ENCODE data around the gene GDI1.

The GDI1 gene

DNA sequence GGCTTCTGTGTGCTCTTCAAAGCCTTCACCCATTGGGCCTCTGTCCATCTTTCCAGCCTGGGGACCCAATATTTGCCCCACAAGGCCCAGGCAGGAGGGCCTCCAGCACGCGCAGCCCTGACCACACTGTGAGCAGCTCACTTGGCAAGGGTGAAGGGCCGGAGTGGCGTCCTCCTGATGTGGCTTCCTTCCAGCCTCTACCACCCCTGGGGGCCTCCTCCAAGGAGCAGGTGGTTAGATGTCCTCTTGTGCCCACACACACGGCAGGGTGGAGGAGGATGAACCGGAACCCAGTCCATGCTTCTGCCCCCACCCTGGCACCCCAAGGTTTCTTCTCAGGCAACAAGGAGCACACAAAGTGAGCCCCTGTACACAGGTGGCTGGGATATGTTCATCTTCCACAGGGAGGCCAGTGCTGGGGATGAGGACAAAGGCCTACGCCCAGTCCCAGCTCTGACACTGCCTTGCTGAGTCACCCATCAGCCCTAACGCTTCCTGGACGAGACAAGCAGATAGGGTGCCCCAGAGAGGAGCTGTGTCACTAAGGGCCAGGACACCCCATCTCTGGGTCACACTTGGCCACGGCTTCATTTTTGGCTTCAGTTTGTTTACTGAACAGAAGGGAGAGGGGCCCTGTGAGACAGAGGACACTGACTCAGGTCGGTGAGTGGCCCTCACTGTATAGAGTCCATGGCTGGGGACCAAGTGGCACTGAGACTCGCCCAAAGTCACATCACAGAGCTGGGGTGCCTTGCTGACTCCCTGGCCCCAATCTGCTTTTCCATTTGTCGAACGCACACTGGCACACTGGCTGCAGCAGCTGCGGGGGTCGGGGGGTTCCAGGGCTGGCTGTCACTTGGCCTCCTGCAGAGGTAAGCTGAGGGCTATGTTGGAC is 47.5 kb downstream of the GDI1 start:
- no peak for DNase-seq

- DNase-seq: no peak
These were observed 48.4 kb downstream of the GDI1 start for GRCh38 chrX:154485150-154486051.

GRCh38 chrX:154486052-154486395 is 49.1 kb downstream of the GDI1 start:
- DNase-seq: peak; percentile 22

DNA sequence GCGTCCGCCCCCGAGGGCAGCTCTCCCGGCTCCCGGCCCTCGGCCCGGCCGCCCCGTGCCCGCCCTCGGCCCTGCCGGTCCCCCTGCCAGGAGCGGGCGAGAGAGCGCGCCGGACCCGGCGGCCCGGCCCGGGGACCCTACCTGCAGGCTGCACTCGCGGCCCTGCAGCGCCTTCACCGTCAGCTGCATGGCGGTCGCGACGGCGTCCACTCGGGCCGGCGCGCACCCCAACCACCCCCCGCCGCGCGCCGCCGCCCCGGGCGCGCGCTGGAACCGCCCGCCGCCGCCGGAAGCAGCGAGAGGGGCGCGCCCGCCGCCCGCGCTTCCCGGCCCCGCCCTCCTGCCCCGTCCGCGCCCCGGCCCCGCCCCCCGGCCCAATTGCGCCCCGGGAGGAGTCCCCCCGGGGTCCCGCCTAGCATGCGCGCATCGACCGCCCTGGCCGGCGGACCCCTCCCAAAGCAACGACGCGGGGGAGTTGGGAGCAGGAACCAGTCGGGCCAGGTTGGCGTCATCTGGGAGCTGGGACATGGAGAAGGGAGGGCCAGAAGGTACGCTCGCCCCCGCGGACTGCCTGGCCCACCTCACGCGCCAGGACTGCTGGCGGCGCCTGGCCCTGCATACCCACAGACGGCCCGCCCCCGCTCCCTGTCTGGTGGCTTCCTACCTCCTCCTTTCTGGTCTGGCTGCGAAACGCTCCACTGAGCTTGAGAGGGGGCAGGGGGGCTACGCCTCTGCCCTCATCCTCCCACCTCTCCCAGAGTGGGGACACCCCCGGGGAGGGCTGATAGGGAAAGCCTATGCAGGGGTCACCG is 49.6 kb downstream of the GDI1 start, which contains the start of gene UBL4A:
Gene UBL4A (minus strand): TSS at position 220 of the 812 bp plus-strand sequence. CDS start 31 bp downstream, at position 189.
- DNase-seq: peak; percentile 47

GRCh38 chrX:154487518-154488290 is 50.8 kb downstream of the GDI1 start:
- DNase-seq: no peak

DNA sequence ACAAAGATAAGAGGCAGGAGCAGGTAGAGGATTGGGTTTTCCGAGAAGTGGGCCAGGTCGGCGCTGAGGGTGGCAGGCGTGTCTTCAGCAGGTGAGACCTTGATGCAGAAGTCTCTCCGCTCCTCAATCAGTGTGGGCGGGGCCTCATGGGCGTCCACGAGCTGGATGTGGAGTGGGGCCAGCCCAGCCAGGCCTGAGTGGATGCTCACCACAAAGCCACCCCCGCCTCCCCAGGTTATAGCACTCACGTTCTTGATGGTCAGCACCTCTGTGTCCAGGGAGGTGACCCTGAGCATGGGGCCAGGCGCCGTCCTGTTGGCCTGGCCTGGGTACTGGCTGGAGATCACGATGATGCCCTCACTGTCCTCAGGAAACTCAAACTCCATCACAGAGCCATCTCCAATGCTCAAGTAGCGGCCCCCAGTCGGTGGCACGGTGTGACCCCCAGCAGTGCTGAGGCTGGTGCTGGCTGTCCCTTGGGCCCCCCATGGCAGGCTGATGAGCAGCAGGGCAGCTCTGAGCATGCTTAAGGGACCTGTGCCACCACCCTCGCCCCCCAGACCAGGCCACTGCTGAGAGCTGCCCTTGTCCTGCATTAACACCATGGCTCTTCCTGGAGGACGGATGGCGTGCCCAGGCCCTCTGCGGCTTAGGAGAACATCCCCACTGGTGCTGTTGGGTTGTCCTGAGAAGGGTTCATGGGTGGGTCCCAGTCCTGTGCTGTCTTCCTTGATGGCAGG is 51.6 kb downstream of the GDI1 start:
- DNase-seq: no peak

DNA sequence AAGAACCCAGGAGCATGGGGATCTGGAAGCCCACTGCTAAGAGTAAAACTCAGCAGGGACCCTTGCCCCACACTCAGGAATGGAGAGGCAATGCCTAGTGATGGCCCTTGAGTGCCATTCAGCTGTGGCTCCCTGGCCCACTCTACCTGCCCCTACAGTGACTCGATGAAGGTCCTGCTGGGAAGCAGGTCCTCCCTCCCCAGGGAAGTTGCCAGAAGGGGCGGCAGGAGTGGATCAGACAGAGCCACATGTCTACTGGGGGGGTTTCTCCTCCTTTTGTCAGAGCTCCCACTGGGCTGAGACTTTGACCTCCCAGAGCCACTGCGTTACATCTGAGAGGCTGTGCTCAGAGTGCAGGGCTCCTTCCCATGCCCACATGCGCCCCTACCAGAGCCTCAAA is 52.2 kb downstream of the GDI1 start:
- no peak for DNase-seq

GRCh38 chrX:154490021-154490413 is 53.1 kb downstream of the GDI1 start:
- no peak for DNase-seq

DNA sequence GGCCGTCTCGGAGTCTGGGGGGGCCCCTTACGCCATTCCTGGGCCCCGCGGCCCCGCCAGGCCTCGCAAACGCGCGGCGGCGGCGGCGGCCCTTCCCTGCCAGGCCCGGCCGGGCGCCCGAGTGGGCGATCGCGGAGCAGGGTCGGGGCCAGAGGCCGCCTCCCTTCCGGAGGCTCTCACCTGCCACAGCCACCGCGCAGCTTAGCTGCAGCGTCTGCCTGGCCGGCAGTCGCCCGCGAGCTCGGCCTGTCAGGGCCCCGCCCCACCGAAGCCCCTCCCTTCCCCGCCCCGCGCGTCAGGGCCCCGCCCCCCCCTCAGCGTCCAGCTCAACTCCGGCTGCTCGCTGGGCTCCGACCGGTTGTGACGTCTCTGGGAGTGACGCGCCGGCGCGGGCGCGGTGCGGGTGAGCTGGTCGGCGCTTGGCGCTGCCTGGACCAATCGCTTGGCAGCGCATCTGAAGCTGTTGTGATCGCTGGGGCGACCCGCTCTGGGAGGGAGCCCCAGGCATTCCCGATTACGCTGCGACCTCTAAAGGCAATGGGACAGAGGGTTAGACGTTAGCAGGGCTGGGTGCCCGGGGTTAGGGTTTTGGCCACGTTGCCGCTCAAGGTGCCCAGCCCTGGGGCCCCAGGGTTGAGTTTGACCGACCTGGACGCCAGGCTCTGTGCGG is 53.6 kb downstream of the GDI1 start, which contains the start of gene SLC10A3:
Gene SLC10A3 (minus strand): TSS at position 216 of the 670 bp plus-strand sequence. CDS start 1,689 bp downstream, outside the sequence.
- DNase-seq: peak; percentile 80
